AG09309 (cell line): Measurements from ENCODE around the gene KDSR.

Source experiments
- DNase-seq: peaks from one replicate; pipeline ENCODE4 v3.0.0-alpha.2; 2010; ENCODE audit warnings: low read depth
- H3K4me3 ChIP-seq: 2 replicates; pipeline ENCODE4 v1.5.1; 2011; ENCODE audit warnings: mild to moderate bottlenecking, low read depth, low read length, moderate library complexity; ENCODE audit not compliant: control insufficient read depth
- TF ChIP-seq, protein P1 (sequence below): IDR thresholded peaks from 2 replicates; pipeline ENCODE4 v1.5.1; 2011; ENCODE audit warnings: mild to moderate bottlenecking, low read depth, low read length, inconsistent platforms; ENCODE audit not compliant: insufficient read depth, control insufficient read depth; ENCODE audit errors: missing control alignments

KDSR gene

DNA sequence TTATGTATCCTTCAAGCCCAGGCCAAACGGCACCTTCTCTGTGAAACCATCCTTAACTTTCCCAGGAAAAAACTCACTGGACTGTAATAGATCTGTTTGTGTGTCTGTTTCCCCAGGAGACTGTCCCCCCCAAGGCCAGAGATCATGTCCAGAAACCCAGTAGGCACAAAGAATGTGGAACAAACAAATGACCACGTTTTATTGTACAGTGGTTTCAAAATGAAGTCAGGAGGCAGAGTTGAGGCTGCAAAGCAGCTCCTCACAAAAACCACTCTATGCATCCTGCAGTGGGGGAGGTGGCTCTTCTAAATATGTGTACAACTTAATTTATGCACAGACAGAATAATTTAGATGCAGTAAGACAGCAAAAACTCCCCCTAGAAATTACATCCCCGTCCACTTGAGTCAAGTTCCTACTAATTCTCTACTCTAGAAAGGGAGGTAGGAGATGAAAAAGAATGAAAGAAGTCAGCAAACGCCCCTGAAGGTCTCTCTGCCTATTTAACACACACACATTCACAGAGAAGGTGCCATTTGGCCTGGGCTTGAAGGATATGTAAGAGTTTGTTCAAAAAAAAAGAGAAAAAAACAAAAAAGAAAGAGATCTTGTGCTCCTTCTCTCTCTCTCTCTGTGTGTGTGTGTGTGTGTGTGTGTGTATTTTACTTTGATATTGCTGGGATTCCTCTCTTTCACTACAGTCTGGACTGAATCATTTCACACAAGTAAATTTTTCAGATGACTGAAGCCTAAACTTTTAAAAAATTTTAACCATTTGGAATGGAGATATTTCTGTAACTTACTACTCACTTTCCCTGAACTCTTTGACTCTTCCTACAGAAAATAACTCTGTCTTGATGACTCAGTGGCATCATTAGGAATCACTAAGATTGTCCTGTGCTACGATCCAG, 66.9 kb downstream of the KDSR start:
- no peak for DNase-seq
- H3K4me3 ChIP-seq = no peak overlapping the region
- TF ChIP-seq, protein P1, sequence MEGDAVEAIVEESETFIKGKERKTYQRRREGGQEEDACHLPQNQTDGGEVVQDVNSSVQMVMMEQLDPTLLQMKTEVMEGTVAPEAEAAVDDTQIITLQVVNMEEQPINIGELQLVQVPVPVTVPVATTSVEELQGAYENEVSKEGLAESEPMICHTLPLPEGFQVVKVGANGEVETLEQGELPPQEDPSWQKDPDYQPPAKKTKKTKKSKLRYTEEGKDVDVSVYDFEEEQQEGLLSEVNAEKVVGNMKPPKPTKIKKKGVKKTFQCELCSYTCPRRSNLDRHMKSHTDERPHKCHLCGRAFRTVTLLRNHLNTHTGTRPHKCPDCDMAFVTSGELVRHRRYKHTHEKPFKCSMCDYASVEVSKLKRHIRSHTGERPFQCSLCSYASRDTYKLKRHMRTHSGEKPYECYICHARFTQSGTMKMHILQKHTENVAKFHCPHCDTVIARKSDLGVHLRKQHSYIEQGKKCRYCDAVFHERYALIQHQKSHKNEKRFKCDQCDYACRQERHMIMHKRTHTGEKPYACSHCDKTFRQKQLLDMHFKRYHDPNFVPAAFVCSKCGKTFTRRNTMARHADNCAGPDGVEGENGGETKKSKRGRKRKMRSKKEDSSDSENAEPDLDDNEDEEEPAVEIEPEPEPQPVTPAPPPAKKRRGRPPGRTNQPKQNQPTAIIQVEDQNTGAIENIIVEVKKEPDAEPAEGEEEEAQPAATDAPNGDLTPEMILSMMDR = no peak

DNA sequence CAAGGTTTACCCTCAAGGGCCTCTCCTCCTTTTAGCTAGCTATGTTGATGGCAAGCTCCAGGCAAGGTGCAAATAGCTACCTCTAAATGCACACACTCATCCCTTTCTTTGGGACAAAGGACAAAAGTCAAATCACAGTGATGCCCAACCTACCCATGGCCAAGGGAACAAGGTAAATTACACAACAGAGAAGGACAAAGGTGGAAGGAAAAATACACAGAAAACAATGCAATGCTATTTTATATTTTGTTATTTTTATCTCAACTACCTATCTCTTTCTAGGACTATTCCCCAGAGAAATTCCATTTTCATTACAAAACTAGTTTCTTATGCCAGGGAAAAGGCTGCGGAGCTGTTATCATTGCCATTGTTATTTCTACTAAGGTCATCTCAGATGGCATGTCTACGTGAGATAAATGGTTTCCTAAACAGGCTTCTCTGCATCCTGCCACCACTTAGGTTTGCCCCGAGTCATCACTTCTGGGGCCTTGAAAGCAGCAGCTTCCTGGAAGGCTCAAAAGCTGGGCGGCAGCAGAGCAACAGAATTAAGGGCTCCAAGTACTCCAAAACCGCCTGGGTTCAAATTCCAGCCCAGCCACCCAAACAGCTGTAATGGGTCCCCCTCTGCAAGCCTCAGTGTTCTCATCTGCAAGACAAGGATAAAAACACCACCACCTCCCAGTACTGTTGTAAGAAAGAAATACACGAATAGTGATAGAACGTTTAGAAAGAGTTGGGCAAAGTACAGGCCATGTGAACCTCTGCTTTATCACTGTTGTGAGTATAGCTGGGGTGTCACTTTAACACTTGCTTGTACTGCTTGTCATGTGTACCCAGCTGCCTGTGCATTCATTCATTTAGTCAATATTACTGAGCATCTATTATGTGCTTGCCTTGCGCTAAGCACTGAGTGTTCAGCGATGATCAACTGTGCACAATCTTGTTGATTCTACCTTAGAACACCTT, 68.3 kb downstream of the KDSR start:
- DNase-seq = no peak
- H3K4me3 ChIP-seq = no peak overlapping the region
- TF ChIP-seq, protein P1 = no peak

DNA sequence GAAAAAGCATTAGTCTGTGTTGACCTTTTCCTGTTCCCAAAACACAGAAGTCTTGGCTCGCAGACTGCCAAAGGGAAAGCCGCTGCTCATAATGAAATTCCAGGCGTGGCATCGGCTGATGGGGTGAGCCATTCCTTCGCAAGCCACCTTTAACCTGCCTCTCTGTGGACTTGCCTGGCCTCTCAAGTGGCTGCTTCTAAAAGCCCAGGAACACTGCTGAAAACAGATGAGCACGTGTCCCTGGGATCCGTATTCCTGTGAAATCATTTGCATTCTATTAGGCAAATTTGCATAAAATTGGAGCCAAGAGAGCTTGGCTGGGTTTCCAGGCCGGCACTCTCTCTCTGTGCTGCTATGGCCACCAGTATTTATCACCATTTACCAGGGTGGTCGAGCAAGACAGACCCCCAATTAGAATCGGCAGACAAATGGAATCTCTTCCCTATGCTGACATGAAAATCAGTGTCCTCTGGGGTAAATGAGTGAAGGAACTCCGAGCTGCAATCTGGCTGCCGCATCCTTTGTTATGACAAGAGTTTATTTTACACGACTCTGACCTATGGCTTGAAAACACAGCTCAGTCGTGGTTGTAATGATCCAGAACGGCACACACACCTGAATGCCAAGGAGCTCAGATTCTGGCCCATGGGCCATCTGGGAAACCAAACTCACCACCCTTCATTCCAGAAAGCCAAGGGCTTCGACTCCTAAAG, 69.2 kb downstream of the KDSR start:
- no peak overlapping the region for H3K4me3 ChIP-seq
- no peak for DNase-seq
- TF ChIP-seq, protein P1 = no peak

DNA sequence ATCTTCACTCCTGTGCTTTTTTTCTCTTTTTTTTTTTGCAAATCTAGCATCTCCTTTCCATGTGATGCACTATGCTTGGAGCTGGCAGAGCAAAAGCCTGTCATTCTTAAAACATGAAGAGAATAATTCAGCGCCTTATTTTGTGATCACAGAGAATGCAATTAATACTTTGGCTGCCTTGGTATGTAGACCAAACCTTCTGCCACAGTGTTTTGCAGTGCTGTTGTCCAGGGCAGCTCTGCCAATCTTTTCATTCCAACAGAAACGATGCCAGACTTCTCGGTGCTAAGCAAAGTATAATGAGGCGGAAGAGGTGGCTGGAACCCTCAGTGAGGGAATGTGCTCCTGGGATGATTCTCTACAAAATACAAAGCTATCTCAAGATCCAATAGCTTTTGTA, 73.1 kb downstream of the KDSR start:
- DNase-seq = no peak
- H3K4me3 ChIP-seq = no peak overlapping the region
- TF ChIP-seq, protein P1 = no peak

DNA sequence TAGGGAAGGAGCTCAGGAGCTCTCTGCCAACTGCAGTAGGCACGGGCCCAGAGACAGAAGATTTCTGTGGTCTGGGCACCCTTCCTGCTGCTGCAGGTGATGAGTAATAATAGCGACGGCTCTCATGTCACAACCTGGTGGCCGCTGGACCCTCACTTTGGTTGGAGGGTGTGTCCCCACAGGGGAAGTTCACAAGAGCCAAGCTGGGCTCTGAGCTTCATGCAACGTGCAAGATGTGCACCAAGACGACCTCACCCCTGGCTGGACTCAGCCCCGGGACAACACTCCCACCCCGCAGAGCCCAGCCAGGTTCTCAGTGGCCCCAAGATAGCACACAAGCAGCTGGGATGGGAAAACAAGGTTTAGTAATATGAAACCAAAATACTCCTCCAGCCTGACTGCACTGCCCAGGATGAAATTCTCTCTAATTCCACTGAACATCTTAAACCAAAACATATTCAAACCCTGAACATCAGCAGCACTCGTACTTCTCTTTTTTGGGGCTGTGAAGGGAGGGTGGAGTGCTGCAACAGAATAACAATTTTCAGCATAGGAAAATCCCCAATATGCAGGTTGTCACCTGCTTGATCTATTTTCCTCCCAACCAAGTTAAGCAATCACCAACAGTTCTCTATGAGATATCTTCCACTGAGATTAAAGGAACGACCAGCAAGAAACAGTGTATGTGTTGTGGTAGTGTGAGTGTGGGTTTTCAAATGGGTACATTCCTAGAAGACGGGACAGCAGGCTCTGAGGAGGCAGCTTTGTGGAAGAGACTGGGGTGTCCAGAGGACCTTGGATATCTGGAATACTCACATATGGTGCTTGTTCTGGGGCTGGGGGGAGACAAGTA, 73.9 kb downstream of the KDSR start:
- TF ChIP-seq, protein P1 = no peak
- no peak for DNase-seq
- no peak overlapping the region for H3K4me3 ChIP-seq
